Mesodermal cell (in vitro differentiated cells): ENCODE results near the gene CYP2R1.

ENCODE experiments used
- H3K27ac ChIP-seq: 2 replicates; pipeline ENCODE4 v1.7.0; 2013; ENCODE audit warnings: mild to moderate bottlenecking, low read depth, low read length, moderate library complexity; ENCODE audit not compliant: severe bottlenecking
- H3K36me3 ChIP-seq: 2 replicates; pipeline ENCODE4 v1.7.1; 2013; ENCODE audit warnings: mild to moderate bottlenecking, low read length, moderate library complexity; ENCODE audit not compliant: control insufficient read depth, insufficient read depth
- H3K4me1 ChIP-seq: one replicate; pipeline ENCODE4 v1.7.1; 2013; ENCODE audit warnings: mild to moderate bottlenecking, low read length; ENCODE audit not compliant: insufficient read depth, control insufficient read depth, poor library complexity, severe bottlenecking
- H3K4me3 ChIP-seq: 2 replicates; pipeline ENCODE4 v1.7.0; 2013; ENCODE audit warnings: low read length, control low read depth, mild to moderate bottlenecking; ENCODE audit not compliant: insufficient read depth, poor library complexity, severe bottlenecking; ENCODE audit errors: extremely low read depth
- H3K9me3 ChIP-seq: 2 replicates; pipeline ENCODE4 v1.7.1; 2013; ENCODE audit warnings: mild to moderate bottlenecking, low read length, moderate library complexity; ENCODE audit not compliant: control insufficient read depth
- WGBS, 2 experiments: methylation state at CpG; one replicate each; pipeline ENCODE4 v1.1.5; 2013; ENCODE audit warnings: missing lambda C conversion rate in 2 of 2; ENCODE audit not compliant: insufficient coverage in 2 of 2; 5-methylcytosine and 5-hydroxymethylcytosine counted together

CYP2R1 gene

GRCh38 chr11:14860511-14860910 is 31.5 kb downstream of the CYP2R1 start:
- Histone ChIP-seq H3K9me3 (no peaks in the 10 kb centered on the region), H3K4me3 (no peak overlapping the region), H3K4me1 (no peaks in the 10 kb centered on the region), H3K27ac (no peak overlapping the region), H3K36me3 (no peaks in the 10 kb centered on the region)
- no CpG with 5 or more reads among the region's 2 CpGs for WGBS, 2 experiments

GRCh38 chr11:14858404-14858803 is 33.6 kb downstream of the CYP2R1 start:
- no CpG with 5 or more reads among the region's 1 CpG for WGBS, 2 experiments
- Histone ChIP-seq H3K9me3 (no peaks in the 10 kb centered on the region), H3K4me1 (no peaks in the 10 kb centered on the region), H3K27ac (no peak overlapping the region), H3K4me3 (no peak overlapping the region), H3K36me3 (no peaks in the 10 kb centered on the region)

- H3K36me3 ChIP-seq = no peaks in the 10 kb centered on the region
- H3K4me3 ChIP-seq = no peak overlapping the region
- no peak overlapping the region for H3K27ac ChIP-seq
- no peaks in the 10 kb centered on the region for H3K9me3 ChIP-seq
- H3K4me1 ChIP-seq = no peaks in the 10 kb centered on the region
- no CpG with 5 or more reads among the region's 3 CpGs for WGBS, 2 experiments
Measured at GRCh38 chr11:14857621-14858020, 34.4 kb downstream of the CYP2R1 start.

GRCh38 chr11:14855890-14856289 is 36.1 kb downstream of the CYP2R1 start:
- Histone ChIP-seq H3K4me3 (no peak overlapping the region), H3K27ac (no peak overlapping the region), H3K4me1 (no peaks in the 10 kb centered on the region), H3K9me3 (no peaks in the 10 kb centered on the region), H3K36me3 (no peaks in the 10 kb centered on the region)
- no CpG with 5 or more reads among the region's 1 CpG for WGBS, 2 experiments

- H3K4me3 ChIP-seq = no peak overlapping the region
- no peaks in the 10 kb centered on the region for H3K9me3 ChIP-seq
- H3K36me3 ChIP-seq = no peaks in the 10 kb centered on the region
- no peak overlapping the region for H3K27ac ChIP-seq
- no peaks in the 10 kb centered on the region for H3K4me1 ChIP-seq
Measured at GRCh38 chr11:14854057-14854456, 38.0 kb downstream of the CYP2R1 start.

GRCh38 chr11:14852571-14853177 is 39.4 kb downstream of the CYP2R1 start:
- Histone ChIP-seq H3K4me1 (no peaks in the 10 kb centered on the region), H3K9me3 (no peaks in the 10 kb centered on the region), H3K27ac (no peak overlapping the region), H3K36me3 (no peaks in the 10 kb centered on the region), H3K4me3 (no peak overlapping the region)
- WGBS, 2 experiments = 80 to 92% methylated on average over 2 of the region's 4 CpGs

GRCh38 chr11:14842002-14842401 is 50.0 kb downstream of the CYP2R1 start:
- no peaks in the 10 kb centered on the region for H3K36me3 ChIP-seq
- no peaks in the 10 kb centered on the region for H3K4me1 ChIP-seq
- no peak overlapping the region for H3K4me3 ChIP-seq
- 100% methylated on average over 2 of the region's 3 CpGs; no CpG with 5 or more reads in 1 of the 2 experiments for WGBS, 2 experiments
- H3K9me3 ChIP-seq = no peaks in the 10 kb centered on the region
- no peak overlapping the region for H3K27ac ChIP-seq

- no peaks in the 10 kb centered on the region for H3K4me1 ChIP-seq
- no peaks in the 10 kb centered on the region for H3K9me3 ChIP-seq
- no peak overlapping the region for H3K4me3 ChIP-seq
- H3K27ac ChIP-seq = no peak overlapping the region
- H3K36me3 ChIP-seq = no peaks in the 10 kb centered on the region
Measured at GRCh38 chr11:14835496-14836492, 56.2 kb downstream of the CYP2R1 start.
